ENCODE results near the gene CSNK1G1. TPM values are rescaled to one million over a fixed set of nuclear protein-coding genes. Genes with fewer than 3 reads are reported as not detected.
A peak's percentile ranks its signal among the peaks of the same experiment; 100 is the strongest.

The CSNK1G1 gene
- polyA plus RNA-seq, 1 experiment = 8.0 TPM

- CTCF ChIA-PET = interaction anchor here (1.4 kb wide), 1 partner anchor 37 kb away, joined by 3 read pairs; no protein-coding TSS in a partner anchor
- Histone ChIP-seq H3K27me3 (ENCODE audit: control insufficient read depth, insufficient read depth, low read length) (no peaks in the 10 kb centered on the region), H3K4me3 (ENCODE audit: low read depth, low read length) (no peak overlapping the region), H3K36me3 (ENCODE audit: control insufficient read depth, insufficient read depth, low read length) (no peaks in the 10 kb centered on the region; the same call in 1 of the 2 replicates)
- TF ChIP-seq CTCF (IDR thresholded peaks at IDR 0.05; ENCODE audit: insufficient read depth, low read depth, low read length) = no peak
- POLR2A ChIA-PET = no interaction called here
- no peak for DNase-seq (ENCODE audit: low read depth)
Measured at GRCh38 chr15:64249406-64249805, 106.6 kb downstream of the CSNK1G1 start.

GRCh38 chr15:64247906-64248541 lies 107.9 kb downstream of the CSNK1G1 start:
- ChIA-PET POLR2A (interaction anchor here (0.7 kb wide), 1 partner anchor 202 kb away, joined by 5 read pairs; no protein-coding TSS in a partner anchor), CTCF (interaction anchor here (0.5 to 1.0 kb wide), 3 partner anchors 17 to 63 kb away, joined by 3 read pairs; no protein-coding TSS in a partner anchor)
- no peaks in the 10 kb centered on the region for H3K27me3 ChIP-seq (ENCODE audit: control insufficient read depth, insufficient read depth, low read length)
- no peak overlapping the region for H3K4me3 ChIP-seq (ENCODE audit: low read depth, low read length)
- TF ChIP-seq CTCF (IDR thresholded peaks at IDR 0.05; ENCODE audit: insufficient read depth, low read depth, low read length) = no peak
- H3K36me3 ChIP-seq (ENCODE audit: control insufficient read depth, insufficient read depth, low read length) = no peaks in the 10 kb centered on the region; the same call in 1 of the 2 replicates
- DNase-seq (ENCODE audit: low read depth) = peak; percentile 85

- no peaks in the 10 kb centered on the region for H3K27me3 ChIP-seq (ENCODE audit: control insufficient read depth, insufficient read depth, low read length)
- H3K36me3 ChIP-seq (ENCODE audit: control insufficient read depth, insufficient read depth, low read length) = no peaks in the 10 kb centered on the region; the same call in 1 of the 2 replicates
- TF ChIP-seq CTCF (IDR thresholded peaks at IDR 0.05; ENCODE audit: insufficient read depth, low read depth, low read length) = no peak
- no peak for DNase-seq (ENCODE audit: low read depth)
- POLR2A ChIA-PET = interaction anchor here (0.7 kb wide), 1 partner anchor 203 kb away, joined by 5 read pairs; no protein-coding TSS in a partner anchor
- H3K4me3 ChIP-seq (ENCODE audit: low read depth, low read length) = no peak overlapping the region
- CTCF ChIA-PET = interaction anchor here (0.6 to 1.0 kb wide), 2 partner anchors 16 to 26 kb away, joined by 3 read pairs; no protein-coding TSS in a partner anchor
Measured at GRCh38 chr15:64247535-64247905, 108.5 kb downstream of the CSNK1G1 start.

GRCh38 chr15:64246364-64247189 lies 109.4 kb downstream of the CSNK1G1 start:
- DNase-seq (ENCODE audit: low read depth) = no peak
- TF ChIP-seq CTCF (IDR thresholded peaks at IDR 0.05; ENCODE audit: insufficient read depth, low read depth, low read length) = no peak
- no peak overlapping the region for H3K4me3 ChIP-seq (ENCODE audit: low read depth, low read length)
- CTCF ChIA-PET = interaction anchor here (0.5 to 1.2 kb wide), 2 partner anchors 13 to 26 kb away, joined by 4 read pairs; no protein-coding TSS in a partner anchor
- POLR2A ChIA-PET = interaction anchor here (0.6 kb wide), 1 partner anchor 693 kb away, joined by 4 read pairs; no protein-coding TSS in a partner anchor
- H3K36me3 ChIP-seq (ENCODE audit: control insufficient read depth, insufficient read depth, low read length) = no peaks in the 10 kb centered on the region; the same call in 1 of the 2 replicates
- H3K27me3 ChIP-seq (ENCODE audit: control insufficient read depth, insufficient read depth, low read length) = no peaks in the 10 kb centered on the region

- no peak for TF ChIP-seq CTCF (IDR thresholded peaks at IDR 0.05; ENCODE audit: insufficient read depth, low read depth, low read length)
- H3K4me3 ChIP-seq (ENCODE audit: low read depth, low read length) = no peak overlapping the region
- no peaks in the 10 kb centered on the region; the same call in 1 of the 2 replicates for H3K36me3 ChIP-seq (ENCODE audit: control insufficient read depth, insufficient read depth, low read length)
- POLR2A ChIA-PET = no interaction called here
- CTCF ChIA-PET = interaction anchor here (0.6 to 1.1 kb wide), 2 partner anchors 11 to 697 kb away, joined by 3 to 5 read pairs; no protein-coding TSS in a partner anchor
- DNase-seq (ENCODE audit: low read depth) = no peak
- no peaks in the 10 kb centered on the region for H3K27me3 ChIP-seq (ENCODE audit: control insufficient read depth, insufficient read depth, low read length)
Measured at GRCh38 chr15:64245405-64245804, 110.6 kb downstream of the CSNK1G1 start.
